Neural progenitor cell (in vitro differentiated cells): ENCODE results near the gene RNF115. TPM values are rescaled to one million over a fixed set of nuclear protein-coding genes. Genes with fewer than 3 reads are reported as not detected.
"Not testable (repeated sequence)": the region's sequence is repeated elsewhere in the genome, so short reads cannot be mapped to it uniquely, and the experiment has no call there.

Experiments
- DNase-seq: peaks from one replicate; pipeline ENCODE4 v3.0.0-alpha.2; 2016; ENCODE audit warnings: low spot score
- H2AFZ ChIP-seq: fragments of 200-600 bp; sonication (generic); replicated peaks from 2 replicates; pipeline ENCODE4 v1.6.1; 2016; ENCODE audit warnings: antibody characterized with exemption
- H3F3A ChIP-seq: fragments of 200-600 bp; sonication (generic); 2 replicates; pipeline ENCODE4 v1.6.1; 2016; ENCODE audit warnings: antibody characterized with exemption, low read depth
- H3K27ac ChIP-seq: fragments of 200-600 bp; sonication (generic); 2 replicates; pipeline ENCODE4 v1.5.1; 2016; ENCODE audit warnings: mild to moderate bottlenecking
- H3K27me3 ChIP-seq: fragments of 200-600 bp; sonication (generic); 2 replicates; pipeline ENCODE4 v1.6.1; 2016; ENCODE audit warnings: mild to moderate bottlenecking, moderate library complexity
- H3K36me3 ChIP-seq: fragments of 200-600 bp; sonication (generic); 2 replicates; pipeline ENCODE4 v1.5.1; 2016
- H3K4me1 ChIP-seq: fragments of 200-600 bp; sonication (generic); 2 replicates; pipeline ENCODE4 v1.6.1; 2016; ENCODE audit warnings: mixed run types
- H3K4me2 ChIP-seq: fragments of 200-600 bp; sonication (generic); 2 replicates; pipeline ENCODE4 v1.6.1; 2016
- H3K4me3 ChIP-seq: fragments of 200-600 bp; sonication (generic); 2 replicates; pipeline ENCODE4 v1.5.1; 2016
- H3K79me2 ChIP-seq: fragments of 200-600 bp; sonication (generic); 2 replicates; pipeline ENCODE4 v1.6.1; 2016; ENCODE audit warnings: low read depth
- H3K9ac ChIP-seq: fragments of 200-600 bp; sonication (generic); 2 replicates; pipeline ENCODE4 v1.6.1; 2016
- H3K9me3 ChIP-seq: fragments of 200-600 bp; sonication (generic); 2 replicates; pipeline ENCODE4 v1.5.1; 2016; ENCODE audit warnings: low read depth
- H4K20me1 ChIP-seq: fragments of 200-600 bp; sonication (generic); 2 replicates; pipeline ENCODE4 v1.6.1; 2016; ENCODE audit warnings: low read depth
- H3K27ac Mint-ChIP-seq: 3 replicates; pipeline ENCODE4 v1.8.0; 2021; ENCODE audit warnings: mixed read lengths
- H3K27me3 Mint-ChIP-seq: 2 replicates; pipeline ENCODE4 v1.8.0; 2022; ENCODE audit warnings: low read depth, mild to moderate bottlenecking, inconsistent platforms, moderate library complexity, mixed read lengths; ENCODE audit not compliant: insufficient read depth
- H3K36me3 Mint-ChIP-seq: 3 replicates; pipeline ENCODE4 v1.8.0; 2021; ENCODE audit warnings: mixed read lengths
- H3K4me1 Mint-ChIP-seq: 3 replicates; pipeline ENCODE4 v1.8.0; 2021; ENCODE audit warnings: mixed read lengths
- H3K4me3 Mint-ChIP-seq: 3 replicates; pipeline ENCODE4 v1.8.0; 2021; ENCODE audit warnings: mild to moderate bottlenecking, moderate library complexity, mixed read lengths
- H3K9me3 Mint-ChIP-seq: 3 replicates; pipeline ENCODE4 v1.8.0; 2020; ENCODE audit warnings: mixed read lengths
- EZH2 ChIP-seq: fragments of 200-600 bp; sonication (generic); IDR thresholded peaks from 2 replicates; pipeline ENCODE4 v1.6.1; 2017; ENCODE audit warnings: antibody characterized with exemption, mild to moderate bottlenecking, moderate library complexity
- EZH2phosphoT487 ChIP-seq: fragments of 200-600 bp; sonication (generic); IDR thresholded peaks from 2 replicates; pipeline ENCODE4 v1.6.1; 2017; ENCODE audit warnings: antibody characterized with exemption
- total RNA-seq: library from RNA; depleted of rRNA; stranded (reverse); fragments of >200 nt; gene quantifications from 2 replicates; pipeline ENCODE4 v1.2.3, GENCODE V29; 2015; ENCODE audit warnings: low replicate concordance
- TF ChIP-seq, protein P1 (sequence below): fragments of 200-600 bp; sonication (generic); IDR thresholded peaks from 2 replicates; pipeline ENCODE4 v1.5.1; 2017; ENCODE audit warnings: antibody characterized with exemption, mild to moderate bottlenecking

The RNF115 gene
- total RNA-seq, 1 donor from 2014 or later, result 12.9 TPM

DNA sequence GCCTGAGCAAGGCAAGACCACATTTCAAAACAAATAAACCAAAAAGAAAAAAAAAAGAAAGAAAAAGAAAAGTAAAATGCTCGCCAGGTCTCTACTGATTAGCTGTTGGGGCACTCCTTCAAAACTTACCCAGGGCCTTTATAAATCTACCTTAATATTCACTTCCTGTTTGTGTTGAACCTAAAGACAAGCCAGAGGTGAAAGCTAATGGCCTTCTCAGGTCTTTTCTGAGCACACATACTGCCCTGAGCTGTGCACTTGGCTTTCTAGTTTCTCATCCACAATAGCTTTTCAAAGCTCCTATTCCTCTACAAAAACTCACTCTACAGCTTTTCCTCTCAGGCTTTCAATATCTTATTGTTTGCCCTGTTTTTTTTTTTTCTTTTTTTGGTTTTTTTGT, 50.5 kb downstream of the RNF115 start:
- DNase-seq, result no peak
- no peak for TF ChIP-seq EZH2phosphoT487
- TF ChIP-seq, protein P1, sequence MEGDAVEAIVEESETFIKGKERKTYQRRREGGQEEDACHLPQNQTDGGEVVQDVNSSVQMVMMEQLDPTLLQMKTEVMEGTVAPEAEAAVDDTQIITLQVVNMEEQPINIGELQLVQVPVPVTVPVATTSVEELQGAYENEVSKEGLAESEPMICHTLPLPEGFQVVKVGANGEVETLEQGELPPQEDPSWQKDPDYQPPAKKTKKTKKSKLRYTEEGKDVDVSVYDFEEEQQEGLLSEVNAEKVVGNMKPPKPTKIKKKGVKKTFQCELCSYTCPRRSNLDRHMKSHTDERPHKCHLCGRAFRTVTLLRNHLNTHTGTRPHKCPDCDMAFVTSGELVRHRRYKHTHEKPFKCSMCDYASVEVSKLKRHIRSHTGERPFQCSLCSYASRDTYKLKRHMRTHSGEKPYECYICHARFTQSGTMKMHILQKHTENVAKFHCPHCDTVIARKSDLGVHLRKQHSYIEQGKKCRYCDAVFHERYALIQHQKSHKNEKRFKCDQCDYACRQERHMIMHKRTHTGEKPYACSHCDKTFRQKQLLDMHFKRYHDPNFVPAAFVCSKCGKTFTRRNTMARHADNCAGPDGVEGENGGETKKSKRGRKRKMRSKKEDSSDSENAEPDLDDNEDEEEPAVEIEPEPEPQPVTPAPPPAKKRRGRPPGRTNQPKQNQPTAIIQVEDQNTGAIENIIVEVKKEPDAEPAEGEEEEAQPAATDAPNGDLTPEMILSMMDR, result no peak
- no peak for TF ChIP-seq EZH2
- Mint-ChIP-seq H3K9me3 (peaks cover 1% of the 10 kb centered on the region), H3K27me3 (no peaks in the 10 kb centered on the region), H3K27ac (no peak overlapping the region), H3K4me3 (no peak overlapping the region), H3K36me3 (peaks cover 35% of the 10 kb centered on the region), H3K4me1 (no peaks in the 10 kb centered on the region)
- H2AFZ ChIP-seq, result no peak overlapping the region
- no peak overlapping the region for H3K4me3 ChIP-seq
- no peak overlapping the region for H3K27ac ChIP-seq
- H3K9me3 ChIP-seq, result no peaks in the 10 kb centered on the region
- no peak overlapping the region for H3K4me2 ChIP-seq
- H3K36me3 ChIP-seq, result no peaks in the 10 kb centered on the region
- H4K20me1 ChIP-seq, result no peaks in the 10 kb centered on the region
- no peaks in the 10 kb centered on the region for H3K79me2 ChIP-seq
- no peak overlapping the region for H3K9ac ChIP-seq
- H3K4me1 ChIP-seq, result no peaks in the 10 kb centered on the region
- H3K27me3 ChIP-seq, result no peaks in the 10 kb centered on the region
- no peaks in the 10 kb centered on the region for H3F3A ChIP-seq

DNA sequence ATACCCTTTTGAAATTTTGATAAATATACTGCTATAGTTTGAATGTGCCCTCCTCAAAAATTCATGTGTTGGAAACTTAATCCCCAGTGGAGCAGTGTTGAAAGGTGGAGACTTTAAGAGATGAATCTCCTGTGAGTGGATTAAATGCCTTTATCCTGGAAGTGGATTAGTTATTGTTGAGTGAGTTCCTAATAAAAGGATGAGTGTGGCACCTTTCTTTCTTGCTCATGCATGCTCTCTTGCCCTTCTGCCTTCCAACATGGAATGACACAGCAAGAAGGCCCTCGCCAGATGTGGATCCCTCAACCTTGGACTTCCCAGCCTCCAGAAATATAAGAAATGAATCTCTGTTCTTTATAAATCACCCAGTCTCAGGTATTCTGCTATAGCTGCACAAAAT, 52.8 kb downstream of the RNF115 start:
- Mint-ChIP-seq H3K9me3 (peaks cover 11% of the 10 kb centered on the region), H3K36me3 (peaks cover 42% of the 10 kb centered on the region), H3K27me3 (no peaks in the 10 kb centered on the region), H3K4me3 (no peak overlapping the region), H3K4me1 (no peaks in the 10 kb centered on the region), H3K27ac (no peak overlapping the region)
- Histone ChIP-seq H3F3A (no peaks in the 10 kb centered on the region), H3K27me3 (no peaks in the 10 kb centered on the region), H3K36me3 (no peaks in the 10 kb centered on the region), H4K20me1 (no peaks in the 10 kb centered on the region), H2AFZ (no peak overlapping the region), H3K9me3 (no peaks in the 10 kb centered on the region), H3K4me1 (no peaks in the 10 kb centered on the region), H3K4me2 (no peak overlapping the region), H3K27ac (no peak overlapping the region), H3K79me2 (no peaks in the 10 kb centered on the region), H3K4me3 (no peak overlapping the region), H3K9ac (no peak overlapping the region)
- TF ChIP-seq, protein P1, result no peak
- no peak for TF ChIP-seq EZH2
- TF ChIP-seq EZH2phosphoT487, result no peak
- no peak for DNase-seq

DNA sequence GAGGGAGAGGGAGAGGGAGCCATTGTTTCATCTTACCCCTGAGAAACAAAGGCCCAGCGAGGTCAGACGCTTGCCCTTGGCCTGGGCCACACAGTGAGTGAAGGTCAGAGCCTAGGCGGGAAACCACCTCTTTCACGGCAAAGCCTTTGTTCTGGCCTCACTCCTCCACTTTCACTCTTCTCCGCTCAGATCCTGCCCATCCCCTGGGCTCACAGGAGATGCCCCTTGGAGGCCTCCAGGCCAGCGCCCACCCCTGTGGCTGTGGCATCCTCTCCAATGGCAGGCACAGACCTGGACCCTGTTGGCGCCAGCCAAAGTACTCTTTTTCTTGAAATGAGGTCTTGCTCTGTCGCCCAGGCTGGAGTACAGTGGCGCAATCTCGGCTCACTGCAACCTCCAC, 55.9 kb downstream of the RNF115 start:
- H3K9ac ChIP-seq, H3K79me2 ChIP-seq, H3K27ac Mint-ChIP-seq, H3F3A ChIP-seq, H3K27me3 Mint-ChIP-seq, H3K4me3 ChIP-seq, H3K36me3 ChIP-seq, H2AFZ ChIP-seq, H3K4me3 Mint-ChIP-seq, H3K4me1 Mint-ChIP-seq, H3K9me3 ChIP-seq, H3K27ac ChIP-seq, H3K27me3 ChIP-seq, H4K20me1 ChIP-seq, H3K4me1 ChIP-seq, DNase-seq, H3K4me2 ChIP-seq: not testable (repeated sequence)
- H3K36me3 Mint-ChIP-seq, result peaks cover 51% of the 10 kb centered on the region
- H3K9me3 Mint-ChIP-seq, result peaks cover 23% of the 10 kb centered on the region

DNA sequence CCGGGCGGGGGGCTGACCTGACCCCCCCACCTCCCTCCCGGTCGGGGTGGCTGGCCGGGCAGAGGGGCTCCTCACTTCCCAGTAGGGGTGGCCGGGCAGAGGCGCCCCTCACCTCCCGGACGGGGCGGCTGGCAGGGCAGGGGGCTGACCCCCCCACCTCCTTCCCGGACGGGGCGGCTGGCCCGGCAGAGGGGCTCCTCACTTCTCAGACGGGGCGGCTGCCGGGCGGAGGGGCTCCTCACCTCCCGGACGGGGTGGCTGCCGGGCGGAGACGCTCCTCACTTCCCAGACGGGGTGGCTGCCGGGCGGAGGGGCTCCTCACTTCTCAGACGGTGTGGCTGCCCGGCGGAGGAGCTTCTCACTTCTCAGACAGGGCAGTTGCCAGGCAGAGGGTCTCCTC, 57.0 kb downstream of the RNF115 start:
- H3K79me2 ChIP-seq, H3K4me2 ChIP-seq, H3K4me1 Mint-ChIP-seq, H3K27me3 ChIP-seq, H3K9ac ChIP-seq, H3K9me3 ChIP-seq, H3K4me3 Mint-ChIP-seq, H3K27ac Mint-ChIP-seq, H3K27me3 Mint-ChIP-seq, H4K20me1 ChIP-seq, DNase-seq, H2AFZ ChIP-seq, H3F3A ChIP-seq, H3K4me1 ChIP-seq, H3K4me3 ChIP-seq, H3K27ac ChIP-seq: not testable (repeated sequence)
- H3K36me3 ChIP-seq, result peaks cover 16% of the 10 kb centered on the region
- peaks cover 49% of the 10 kb centered on the region for H3K36me3 Mint-ChIP-seq
- peaks cover 31% of the 10 kb centered on the region for H3K9me3 Mint-ChIP-seq

DNA sequence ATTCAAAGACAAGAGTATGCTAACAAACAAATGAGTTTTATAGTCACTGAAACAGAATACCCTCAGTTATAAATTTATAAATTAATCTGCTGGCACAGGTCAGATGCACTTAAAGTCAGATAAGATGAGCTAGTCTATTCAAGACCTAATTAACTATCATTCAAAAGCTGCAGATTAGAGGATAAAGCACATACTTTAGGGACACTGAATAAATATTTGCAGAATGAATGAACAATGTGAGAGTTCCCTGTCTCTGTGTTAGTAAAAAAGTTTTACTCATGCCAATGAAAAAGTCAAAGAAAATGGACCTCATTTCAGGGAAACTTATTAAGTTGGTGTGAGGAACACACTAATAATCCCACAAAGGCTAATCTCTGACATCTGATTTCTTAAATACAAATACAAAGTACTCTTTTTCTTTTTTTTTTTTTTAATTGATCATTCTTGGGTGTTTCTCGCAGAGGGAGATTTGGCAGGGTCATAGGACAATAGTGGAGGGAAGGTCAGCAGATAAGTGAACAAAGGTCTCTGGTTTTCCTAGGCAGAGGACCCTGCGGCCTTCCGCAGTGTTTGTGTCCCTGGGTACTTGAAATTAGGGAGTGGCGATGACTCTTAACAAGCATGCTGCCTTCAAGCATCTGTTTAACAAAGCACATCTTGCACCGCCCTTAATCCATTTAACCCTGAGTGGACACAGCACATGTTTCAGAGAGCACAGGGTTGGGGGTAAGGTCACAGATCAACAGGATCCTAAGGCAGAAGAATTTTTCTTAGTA, 58.1 kb downstream of the RNF115 start:
- DNase-seq, H3F3A ChIP-seq, H3K9ac ChIP-seq, H3K27ac ChIP-seq, H3K27me3 ChIP-seq, H3K4me2 ChIP-seq, H3K9me3 ChIP-seq, H3K79me2 ChIP-seq, H3K4me1 ChIP-seq, H3K4me1 Mint-ChIP-seq, H3K4me3 Mint-ChIP-seq, H3K27me3 Mint-ChIP-seq, H3K4me3 ChIP-seq, H2AFZ ChIP-seq, H3K27ac Mint-ChIP-seq, H4K20me1 ChIP-seq: not testable (repeated sequence)
- peaks cover 16% of the 10 kb centered on the region for H3K36me3 ChIP-seq
- peaks cover 42% of the 10 kb centered on the region for H3K9me3 Mint-ChIP-seq
- peaks cover 46% of the 10 kb centered on the region for H3K36me3 Mint-ChIP-seq

DNA sequence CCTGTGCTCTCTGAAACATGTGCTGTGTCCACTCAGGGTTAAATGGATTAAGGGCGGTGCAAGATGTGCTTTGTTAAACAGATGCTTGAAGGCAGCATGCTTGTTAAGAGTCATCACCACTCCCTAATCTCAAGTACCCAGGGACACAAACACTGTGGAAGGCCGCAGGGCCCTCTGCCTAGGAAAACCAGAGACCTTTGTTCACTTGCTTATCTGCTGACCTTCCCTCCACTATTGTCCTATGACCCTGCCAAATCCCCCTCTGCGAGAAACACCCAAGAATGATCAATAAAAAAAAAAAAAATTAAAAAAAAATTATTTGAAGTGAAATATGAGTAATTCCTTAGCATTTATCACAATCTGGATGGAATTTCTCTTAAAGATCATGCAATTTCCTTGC, 58.8 kb downstream of the RNF115 start:
- not testable (repeated sequence) for H3K4me2 ChIP-seq, H3K9me3 ChIP-seq, H3K4me1 ChIP-seq, DNase-seq, H3K27ac ChIP-seq, H3K27me3 ChIP-seq, H4K20me1 ChIP-seq, H3K9ac ChIP-seq, H3K27me3 Mint-ChIP-seq, H3K79me2 ChIP-seq, H3K4me3 Mint-ChIP-seq, H2AFZ ChIP-seq, H3K4me1 Mint-ChIP-seq, H3K27ac Mint-ChIP-seq, H3F3A ChIP-seq, H3K4me3 ChIP-seq
- peaks cover 47% of the 10 kb centered on the region for H3K9me3 Mint-ChIP-seq
- H3K36me3 ChIP-seq, result peaks cover 16% of the 10 kb centered on the region
- H3K36me3 Mint-ChIP-seq, result peaks cover 52% of the 10 kb centered on the region
